Measurements from ENCODE around the gene VAMP7.
"Not testable (repeated sequence)": the region's sequence is repeated elsewhere in the genome, so short reads cannot be mapped to it uniquely, and the experiment has no call there.

The VAMP7 gene

GRCh38 chrX:155956099-155956498 lies 75.0 kb downstream of the VAMP7 start:
- peaks cover 0 to 4% of the 10 kb centered on the region in 2 donors for H3K4me1 ChIP-seq (ENCODE audit: control insufficient read depth in 2 of 2, insufficient read depth in 2 of 2, low read length in 2 of 2)
- H3K9me3 ChIP-seq (ENCODE audit: control insufficient read depth in 2 of 2, low read length in 2 of 2), result no peaks in the 10 kb centered on the region
- H3K4me3 ChIP-seq (ENCODE audit: low read length in 2 of 2), result no peak overlapping the region
- no peaks in the 10 kb centered on the region for H3K27me3 ChIP-seq (ENCODE audit: control insufficient read depth in 2 of 2, insufficient read depth in 2 of 2, low read length in 2 of 2)
- H3K27ac ChIP-seq (ENCODE audit: low read depth in 2 of 2, low read length in 2 of 2), result no peak overlapping the region
- no peak overlapping the region for H3K9ac ChIP-seq (ENCODE audit: low read depth in 1 of 2, low read length in 2 of 2)
- H3K36me3 ChIP-seq (ENCODE audit: control insufficient read depth in 2 of 2, insufficient read depth in 2 of 2, low read length in 2 of 2), result no peaks in the 10 kb centered on the region

- no peaks in the 10 kb centered on the region for H3K36me3 ChIP-seq (ENCODE audit: control insufficient read depth in 2 of 2, insufficient read depth in 2 of 2, low read length in 2 of 2)
- H3K27ac ChIP-seq (ENCODE audit: low read depth in 2 of 2, low read length in 2 of 2), result no peak overlapping the region
- H3K4me3 ChIP-seq (ENCODE audit: low read length in 2 of 2), result no peak overlapping the region
- H3K4me1 ChIP-seq (ENCODE audit: control insufficient read depth in 2 of 2, insufficient read depth in 2 of 2, low read length in 2 of 2), result peaks cover 0 to 4% of the 10 kb centered on the region in 2 donors
- H3K9me3 ChIP-seq (ENCODE audit: control insufficient read depth in 2 of 2, low read length in 2 of 2), result no peaks in the 10 kb centered on the region
- no peaks in the 10 kb centered on the region for H3K27me3 ChIP-seq (ENCODE audit: control insufficient read depth in 2 of 2, insufficient read depth in 2 of 2, low read length in 2 of 2)
- H3K9ac ChIP-seq (ENCODE audit: low read depth in 1 of 2, low read length in 2 of 2), result no peak overlapping the region
Observed at GRCh38 chrX:155956649-155957048, 75.5 kb downstream of the VAMP7 start.

GRCh38 chrX:155957843-155958242 lies 76.7 kb downstream of the VAMP7 start:
- Histone ChIP-seq H3K27ac (ENCODE audit: low read depth in 2 of 2, low read length in 2 of 2) (no peak overlapping the region), H3K4me1 (ENCODE audit: control insufficient read depth in 2 of 2, insufficient read depth in 2 of 2, low read length in 2 of 2) (peaks cover 0 to 4% of the 10 kb centered on the region in 2 donors), H3K36me3 (ENCODE audit: control insufficient read depth in 2 of 2, insufficient read depth in 2 of 2, low read length in 2 of 2) (no peaks in the 10 kb centered on the region), H3K9me3 (ENCODE audit: control insufficient read depth in 2 of 2, low read length in 2 of 2) (no peaks in the 10 kb centered on the region), H3K27me3 (ENCODE audit: control insufficient read depth in 2 of 2, insufficient read depth in 2 of 2, low read length in 2 of 2) (no peaks in the 10 kb centered on the region), H3K4me3 (ENCODE audit: low read length in 2 of 2) (no peak overlapping the region), H3K9ac (ENCODE audit: low read depth in 1 of 2, low read length in 2 of 2) (no peak overlapping the region)

GRCh38 chrX:155959018-155959587 lies 78.0 kb downstream of the VAMP7 start:
- Histone ChIP-seq H3K27ac (ENCODE audit: low read depth in 2 of 2, low read length in 2 of 2) (no peak overlapping the region), H3K4me1 (ENCODE audit: control insufficient read depth in 2 of 2, insufficient read depth in 2 of 2, low read length in 2 of 2) (peaks cover 0 to 4% of the 10 kb centered on the region in 2 donors), H3K27me3 (ENCODE audit: control insufficient read depth in 2 of 2, insufficient read depth in 2 of 2, low read length in 2 of 2) (no peaks in the 10 kb centered on the region), H3K9me3 (ENCODE audit: control insufficient read depth in 2 of 2, low read length in 2 of 2) (no peaks in the 10 kb centered on the region), H3K9ac (ENCODE audit: low read depth in 1 of 2, low read length in 2 of 2) (no peak overlapping the region), H3K36me3 (ENCODE audit: control insufficient read depth in 2 of 2, insufficient read depth in 2 of 2, low read length in 2 of 2) (no peaks in the 10 kb centered on the region), H3K4me3 (ENCODE audit: low read length in 2 of 2) (no peak overlapping the region)

GRCh38 chrX:155962906-155963305 lies 81.8 kb downstream of the VAMP7 start:
- Histone ChIP-seq H3K27me3 (ENCODE audit: control insufficient read depth in 2 of 2, insufficient read depth in 2 of 2, low read length in 2 of 2) (no peaks in the 10 kb centered on the region), H3K36me3 (ENCODE audit: control insufficient read depth in 2 of 2, insufficient read depth in 2 of 2, low read length in 2 of 2) (no peaks in the 10 kb centered on the region), H3K4me1 (ENCODE audit: control insufficient read depth in 2 of 2, insufficient read depth in 2 of 2, low read length in 2 of 2) (peaks cover 0 to 4% of the 10 kb centered on the region in 2 donors)

GRCh38 chrX:155966876-155967275 lies 85.7 kb downstream of the VAMP7 start:
- H3K9me3 ChIP-seq (ENCODE audit: control insufficient read depth in 2 of 2, low read length in 2 of 2), result no peaks in the 10 kb centered on the region
- H3K27ac ChIP-seq (ENCODE audit: low read depth in 2 of 2, low read length in 2 of 2), result no peak overlapping the region
- no peak overlapping the region for H3K4me3 ChIP-seq (ENCODE audit: low read length in 2 of 2)
- no peak overlapping the region for H3K9ac ChIP-seq (ENCODE audit: low read depth in 1 of 2, low read length in 2 of 2)
- H3K36me3 ChIP-seq (ENCODE audit: control insufficient read depth in 2 of 2, insufficient read depth in 2 of 2, low read length in 2 of 2), result no peaks in the 10 kb centered on the region
- no peaks in the 10 kb centered on the region for H3K27me3 ChIP-seq (ENCODE audit: control insufficient read depth in 2 of 2, insufficient read depth in 2 of 2, low read length in 2 of 2)
- no peaks in the 10 kb centered on the region for H3K4me1 ChIP-seq (ENCODE audit: control insufficient read depth in 2 of 2, insufficient read depth in 2 of 2, low read length in 2 of 2)

More at GRCh38 chrX:155962906-155963305, 81.8 kb downstream of the VAMP7 start:
- Histone ChIP-seq H3K27ac (ENCODE audit: low read depth in 2 of 2, low read length in 2 of 2) (no peak overlapping the region), H3K9me3 (ENCODE audit: control insufficient read depth in 2 of 2, low read length in 2 of 2) (no peaks in the 10 kb centered on the region), H3K4me3 (ENCODE audit: low read length in 2 of 2) (no peak overlapping the region), H3K9ac (ENCODE audit: low read depth in 1 of 2, low read length in 2 of 2) (no peak overlapping the region)

- Histone ChIP-seq H3K36me3 (ENCODE audit: control insufficient read depth in 2 of 2, insufficient read depth in 2 of 2, low read length in 2 of 2) (no peaks in the 10 kb centered on the region), H3K27me3 (ENCODE audit: control insufficient read depth in 2 of 2, insufficient read depth in 2 of 2, low read length in 2 of 2) (no peaks in the 10 kb centered on the region), H3K27ac (ENCODE audit: low read depth in 2 of 2, low read length in 2 of 2) (no peak overlapping the region), H3K9ac (ENCODE audit: low read depth in 1 of 2, low read length in 2 of 2) (no peak overlapping the region), H3K4me3 (ENCODE audit: low read length in 2 of 2) (no peak overlapping the region), H3K4me1 (ENCODE audit: control insufficient read depth in 2 of 2, insufficient read depth in 2 of 2, low read length in 2 of 2) (no peaks in the 10 kb centered on the region), H3K9me3 (ENCODE audit: control insufficient read depth in 2 of 2, low read length in 2 of 2) (no peaks in the 10 kb centered on the region)
Observed at GRCh38 chrX:155967653-155968325, 86.6 kb downstream of the VAMP7 start.

GRCh38 chrX:155968326-155968661 lies 87.1 kb downstream of the VAMP7 start:
- H3K36me3 ChIP-seq (ENCODE audit: control insufficient read depth in 2 of 2, insufficient read depth in 2 of 2, low read length in 2 of 2), result no peaks in the 10 kb centered on the region
- no peak overlapping the region for H3K27ac ChIP-seq (ENCODE audit: low read depth in 2 of 2, low read length in 2 of 2)
- H3K27me3 ChIP-seq (ENCODE audit: control insufficient read depth in 2 of 2, insufficient read depth in 2 of 2, low read length in 2 of 2), result no peaks in the 10 kb centered on the region
- H3K4me1 ChIP-seq (ENCODE audit: control insufficient read depth in 2 of 2, insufficient read depth in 2 of 2, low read length in 2 of 2), result no peaks in the 10 kb centered on the region
- H3K9me3 ChIP-seq (ENCODE audit: control insufficient read depth in 2 of 2, low read length in 2 of 2), result no peaks in the 10 kb centered on the region
- no peak overlapping the region for H3K4me3 ChIP-seq (ENCODE audit: low read length in 2 of 2)
- H3K9ac ChIP-seq (ENCODE audit: low read depth in 1 of 2, low read length in 2 of 2), result no peak overlapping the region

GRCh38 chrX:155968791-155969190 lies 87.6 kb downstream of the VAMP7 start:
- Histone ChIP-seq H3K9ac (ENCODE audit: low read depth in 1 of 2, low read length in 2 of 2) (no peak overlapping the region), H3K4me3 (ENCODE audit: low read length in 2 of 2) (no peak overlapping the region), H3K9me3 (ENCODE audit: control insufficient read depth in 2 of 2, low read length in 2 of 2) (no peaks in the 10 kb centered on the region), H3K36me3 (ENCODE audit: control insufficient read depth in 2 of 2, insufficient read depth in 2 of 2, low read length in 2 of 2) (no peaks in the 10 kb centered on the region), H3K27ac (ENCODE audit: low read depth in 2 of 2, low read length in 2 of 2) (no peak overlapping the region), H3K27me3 (ENCODE audit: control insufficient read depth in 2 of 2, insufficient read depth in 2 of 2, low read length in 2 of 2) (no peaks in the 10 kb centered on the region), H3K4me1 (ENCODE audit: control insufficient read depth in 2 of 2, insufficient read depth in 2 of 2, low read length in 2 of 2) (no peaks in the 10 kb centered on the region)

GRCh38 chrX:155971658-155972057 lies 90.5 kb downstream of the VAMP7 start:
- not testable (repeated sequence) for H3K27me3 ChIP-seq (ENCODE audit: control insufficient read depth in 2 of 2, insufficient read depth in 2 of 2, low read length in 2 of 2); H3K36me3 ChIP-seq (ENCODE audit: control insufficient read depth in 2 of 2, insufficient read depth in 2 of 2, low read length in 2 of 2); H3K4me3 ChIP-seq (ENCODE audit: low read length in 2 of 2); H3K9ac ChIP-seq (ENCODE audit: low read depth in 1 of 2, low read length in 2 of 2); H3K27ac ChIP-seq (ENCODE audit: low read depth in 2 of 2, low read length in 2 of 2); H3K9me3 ChIP-seq (ENCODE audit: control insufficient read depth in 2 of 2, low read length in 2 of 2); H3K4me1 ChIP-seq (ENCODE audit: control insufficient read depth in 2 of 2, insufficient read depth in 2 of 2, low read length in 2 of 2)
